Brain microvascular endothelial cell (primary cell): ENCODE data around the gene TMEM179.

Source experiments
- DNase-seq: peaks from one replicate; pipeline ENCODE4 v3.0.0-alpha.2; 2020
- H3K27ac ChIP-seq: fragments of 250-450 bp; sonication (Bioruptor Pico); 2 replicates; pipeline ENCODE4 v1.5.1; 2020; ENCODE audit warnings: mild to moderate bottlenecking, moderate library complexity
- H3K27me3 ChIP-seq: fragments of 250-450 bp; sonication (Bioruptor Pico); replicated peaks from 2 replicates; pipeline ENCODE4 v1.5.1; 2020; ENCODE audit warnings: mild to moderate bottlenecking
- H3K36me3 ChIP-seq: fragments of 250-450 bp; sonication (Bioruptor Pico); replicated peaks from 2 replicates; pipeline ENCODE4 v1.5.1; 2020; ENCODE audit warnings: mild to moderate bottlenecking
- H3K4me3 ChIP-seq: 2 replicates; pipeline ENCODE4 v1.5.1; 2011; ENCODE audit warnings: low read depth, mild to moderate bottlenecking, control low read depth, low read length, moderate library complexity
- CTCF ChIP-seq: IDR thresholded peaks from 2 replicates; pipeline ENCODE4 v1.5.1; 2011; ENCODE audit warnings: low read depth, mild to moderate bottlenecking, moderate library complexity, low read length, control low read depth, inconsistent platforms; ENCODE audit errors: missing control alignments
- in situ Hi-C: cut with HindIII; loops from 2 replicates; pipeline ENCODE4 v1.10.0; 2017; ENCODE audit warnings: low sequenced_read_pairs, low pct_ligation_motif_present

Gene TMEM179

DNA sequence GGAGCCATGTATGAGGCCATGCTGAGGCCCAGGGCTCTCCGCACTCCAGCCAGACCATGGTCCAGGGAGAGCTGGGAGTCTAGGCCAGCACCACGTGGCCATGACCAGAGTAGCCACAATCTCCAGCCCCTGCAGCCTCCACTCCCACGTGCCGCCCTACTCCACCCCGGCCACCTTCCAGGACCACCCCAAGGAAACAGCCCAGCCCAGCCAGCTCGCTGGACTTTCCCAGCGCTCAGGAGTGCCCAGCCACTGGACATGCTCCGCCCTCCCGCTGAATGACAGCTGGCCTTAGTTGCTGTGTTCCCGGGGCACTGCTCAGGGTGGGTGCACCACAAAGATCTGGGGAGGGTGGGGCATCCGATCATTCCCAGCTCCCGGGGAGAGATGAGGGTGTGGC lies 27.1 kb downstream of the TMEM179 start:
- no peak for TF ChIP-seq CTCF
- in situ Hi-C loops = no loop called here
- H3K36me3 ChIP-seq = no peaks in the 10 kb centered on the region
- H3K27me3 ChIP-seq = no peaks in the 10 kb centered on the region
- no peak for DNase-seq
- H3K27ac ChIP-seq = no peak overlapping the region
- no peak overlapping the region for H3K4me3 ChIP-seq

DNA sequence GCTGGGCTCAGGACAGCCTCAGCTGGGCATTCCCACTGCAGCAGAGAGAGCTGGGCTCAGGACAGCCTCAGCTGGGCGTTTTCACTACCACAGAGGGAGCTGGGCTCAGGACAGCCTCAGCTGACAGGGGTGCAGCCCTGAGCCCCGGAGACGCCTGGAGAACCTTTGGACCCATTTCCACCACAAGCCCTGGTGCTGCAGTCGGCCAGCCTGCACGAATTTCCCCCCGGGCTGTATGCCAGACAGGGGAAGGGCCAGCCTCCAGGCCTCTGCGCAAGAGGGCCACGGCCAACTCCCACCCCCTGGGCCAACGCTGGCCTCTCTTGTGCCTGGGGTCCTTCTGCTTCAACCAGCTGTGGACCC lies 27.6 kb downstream of the TMEM179 start:
- in situ Hi-C loops = no loop called here
- H3K27me3 ChIP-seq = no peaks in the 10 kb centered on the region

DNA sequence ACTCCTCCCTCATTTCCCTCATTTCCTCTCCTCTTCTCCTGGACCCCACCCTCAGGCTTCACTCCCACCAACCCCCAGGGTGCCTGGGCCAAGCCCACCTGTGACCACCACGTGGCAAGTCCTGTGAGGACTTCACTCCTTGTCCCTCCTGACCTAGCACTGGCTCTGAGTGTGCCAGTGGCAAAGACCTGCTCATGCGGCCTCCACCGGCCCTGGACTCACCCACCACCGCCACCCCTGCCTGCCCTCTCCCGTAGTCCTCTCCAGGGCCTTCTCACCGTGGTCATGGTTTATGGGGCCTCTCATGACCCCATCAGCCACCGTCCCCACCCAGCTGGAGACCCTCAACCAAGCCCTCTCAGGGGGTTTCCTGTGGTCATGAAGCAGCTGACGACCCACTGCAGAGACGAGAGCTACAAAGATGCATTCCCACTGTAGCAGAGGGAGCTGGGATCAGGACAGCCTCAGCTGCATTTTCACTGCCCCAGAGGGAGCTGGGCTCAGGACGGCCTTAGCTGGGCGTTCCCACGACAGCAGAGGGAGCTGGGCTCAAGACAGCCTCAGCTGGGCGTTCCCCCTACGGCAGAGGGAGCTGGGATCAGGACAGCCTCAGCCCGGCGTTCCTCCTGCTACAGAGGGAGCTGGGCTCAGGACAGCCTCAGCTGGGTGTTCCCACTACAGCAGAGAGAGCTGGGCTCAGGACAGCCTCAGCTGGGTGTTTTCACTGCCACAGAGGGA lies 28.2 kb downstream of the TMEM179 start:
- no peak for TF ChIP-seq CTCF
- Histone ChIP-seq H3K27me3 (no peaks in the 10 kb centered on the region), H3K4me3 (no peak overlapping the region), H3K36me3 (no peaks in the 10 kb centered on the region), H3K27ac (no peak overlapping the region)
- DNase-seq = no peak
- in situ Hi-C loops = no loop called here

More for the DNA sequence above, 27.6 kb downstream of the TMEM179 start:
- Histone ChIP-seq H3K27ac (no peak overlapping the region), H3K4me3 (no peak overlapping the region), H3K36me3 (no peaks in the 10 kb centered on the region)
- TF ChIP-seq CTCF = no peak
- DNase-seq = no peak

GRCh38 chr14:104574978-104575583 lies 29.5 kb downstream of the TMEM179 start:
- Histone ChIP-seq H3K4me3 (no peak overlapping the region), H3K36me3 (no peaks in the 10 kb centered on the region), H3K27me3 (no peaks in the 10 kb centered on the region), H3K27ac (no peak overlapping the region)
- in situ Hi-C loops = no loop called here
- no peak for TF ChIP-seq CTCF
- no peak for DNase-seq

DNA sequence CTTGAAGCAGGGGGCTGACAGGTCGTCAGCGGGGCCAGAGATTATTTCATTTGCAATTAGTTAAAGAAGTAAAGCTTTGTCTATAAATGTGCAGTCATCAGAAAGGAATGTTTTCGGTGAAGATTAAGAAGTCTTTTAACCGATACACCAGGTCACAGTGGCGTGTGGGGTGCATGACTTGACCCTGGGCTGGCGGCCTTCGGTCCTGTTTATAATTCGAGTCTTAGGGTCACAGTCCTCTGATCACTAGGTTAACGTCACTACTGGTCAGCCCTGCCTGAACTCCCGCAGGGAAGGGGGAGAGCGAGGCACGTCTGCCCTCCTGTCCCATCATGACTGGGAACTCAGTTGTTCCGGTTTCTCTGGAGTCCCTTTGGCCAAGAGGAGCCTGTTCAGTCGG lies 30.0 kb downstream of the TMEM179 start:
- no peak for DNase-seq
- Histone ChIP-seq H3K27ac (no peak overlapping the region), H3K36me3 (no peaks in the 10 kb centered on the region), H3K4me3 (no peak overlapping the region), H3K27me3 (no peaks in the 10 kb centered on the region)
- in situ Hi-C loops = no loop called here
- TF ChIP-seq CTCF = no peak
